HepG2 (cell line): ENCODE measurements around the gene RAB11FIP2. TPM values are rescaled to one million over a fixed set of nuclear protein-coding genes. Genes with fewer than 3 reads are reported as not detected.

ENCODE experiments used
- ATAC-seq: fragments of 200-7000 bp; cut with Tn5 transposase; 3 replicates; pipeline ENCODE4 v1.9.1; 2020; ENCODE audit warnings: mild to moderate bottlenecking, moderate library complexity
- BruUV-seq: library from RNA; stranded (reverse); fragments of 400-500 nt; replicated peaks from 2 replicates; lab custom pipeline; 2021; lab: Mats Ljungman, UMichigan
- CTCF ChIA-PET: fragments of 300-600 bp; formaldehyde crosslinking; extraction: SDS; loops from one replicate; lab custom pipeline; 2021; ENCODE audit warnings: low total read pairs, inconsistent platforms, low intra/inter-chr PET ratio; lab: Yijun Ruan, JAX
- POLR2A ChIA-PET: fragments of 350-600 bp; sonication (Branson Sonifier 250); formaldehyde crosslinking; loops from one replicate; lab custom pipeline; 2020; ENCODE audit warnings: antibody characterized with exemption, inconsistent platforms; lab: Yijun Ruan, JAX
- DNase-seq: peaks from one replicate; pipeline ENCODE4 v3.0.0-alpha.2; 2015; ENCODE audit warnings: low spot score
- FAIRE-seq: peaks from 3 replicates; lab custom pipeline; 2011; peaks lifted over from hg19 to GRCh38; lab: Jason Lieb, UNC
- H2AFZ ChIP-seq: one replicate; pipeline ENCODE4 v1.6.1; 2011; ENCODE audit warnings: low read length, inconsistent platforms
- H3K27ac ChIP-seq: fragments of 300-600 bp; 3 replicates; pipeline ENCODE4 v1.8.0; 2011; ENCODE audit warnings: mixed run types, mild to moderate bottlenecking, mixed read lengths, low read length, inconsistent platforms; ENCODE audit not compliant: insufficient read depth; ENCODE audit errors: extremely low read length
- H3K27me3 ChIP-seq, 2 experiments: fragments of 200-600 bp in 1 of 2; 2 replicates in 1 of 2; 3 replicates in 1 of 2; pipeline versions ENCODE4 v1.6.0 to v1.8.0; 2011; ENCODE audit warnings: low read length in 2 of 2, mild to moderate bottlenecking in 2 of 2, moderate library complexity in 2 of 2, inconsistent platforms in 1 of 2; ENCODE audit not compliant: insufficient read depth in 2 of 2, control insufficient read depth in 1 of 2
- H3K36me3 ChIP-seq, 2 experiments: fragments of 200-600 bp in 1 of 2; replicated peaks in 1 of 2; 2 replicates in 1 of 2; 3 replicates in 1 of 2; pipeline versions ENCODE4 v1.5.1 to v1.8.0; 2011; ENCODE audit warnings: low read length in 2 of 2, inconsistent platforms in 1 of 2; ENCODE audit not compliant: insufficient read depth in 2 of 2, control insufficient read depth in 1 of 2
- H3K4me1 ChIP-seq: 2 replicates; pipeline ENCODE4 v1.5.1; 2012; ENCODE audit warnings: low read length, inconsistent platforms; ENCODE audit not compliant: insufficient read depth
- H3K4me2 ChIP-seq: 2 replicates; pipeline ENCODE4 v1.6.0; 2011; ENCODE audit warnings: low read depth, low read length, inconsistent platforms
- H3K4me3 ChIP-seq, 3 experiments: fragments of 200-600 bp in 1 of 3; sonication (generic), shearing (Covaris generic) in 1 of 3; replicated peaks in 1 of 3; 2 replicates each; pipeline ENCODE4 v1.5.1; 2011 to 2016; ENCODE audit warnings: low read length in 3 of 3, inconsistent platforms in 2 of 3, low read depth in 2 of 3, mild to moderate bottlenecking in 2 of 3, control low read depth in 1 of 3, mixed read lengths in 1 of 3; ENCODE audit not compliant: insufficient read depth in 1 of 3
- H3K79me2 ChIP-seq: one replicate; pipeline ENCODE4 v1.6.1; 2011; ENCODE audit warnings: low read length, inconsistent platforms; ENCODE audit not compliant: insufficient read depth
- H3K9ac ChIP-seq: 2 replicates; pipeline ENCODE4 v1.6.0; 2011; ENCODE audit warnings: mild to moderate bottlenecking, low read depth, low read length, inconsistent platforms; ENCODE audit not compliant: insufficient read depth
- H3K9me3 ChIP-seq: 2 replicates; pipeline ENCODE4 v1.5.1; 2012; ENCODE audit warnings: mild to moderate bottlenecking, low read length
- H4K20me1 ChIP-seq: 2 replicates; pipeline ENCODE4 v1.6.0; 2011; ENCODE audit warnings: inconsistent platforms, mild to moderate bottlenecking, low read length, moderate library complexity; ENCODE audit not compliant: insufficient read depth
- CBX5 ChIP-seq: sonication (generic); formaldehyde crosslinking; IDR thresholded peaks from 2 replicates; pipeline ENCODE4 v1.4.0; 2020; ENCODE audit warnings: missing genetic modification reagents, borderline replicate concordance
- CCAR2 ChIP-seq: fragments of 200-400 bp; formaldehyde crosslinking; optimal IDR thresholded peaks from 2 replicates; pipeline ENCODE3; 2018; ENCODE audit warnings: low read depth, mild to moderate bottlenecking, low read length, moderate library complexity
- FOXA1 ChIP-seq, 2 experiments: fragments of 450-650 bp in 1 of 2; sonication (generic) in 1 of 2; formaldehyde crosslinking in 1 of 2; IDR thresholded peaks; 2 replicates each; pipeline versions ENCODE4 v1.4.0 to v1.6.1; 2016 to 2020; ENCODE audit warnings: missing genetic modification reagents in 1 of 2
- FOXK1 ChIP-seq: sonication (generic); formaldehyde crosslinking; IDR thresholded peaks from 2 replicates; pipeline ENCODE4 v1.4.0; 2020; ENCODE audit warnings: low read depth, missing genetic modification reagents, borderline replicate concordance
- KLF6 ChIP-seq: IDR thresholded peaks from 2 replicates; pipeline ENCODE4 v1.8.0; 2016; ENCODE audit warnings: missing biosample characterization, missing genetic modification reagents
- NKX3-1 ChIP-seq: sonication (generic); formaldehyde crosslinking; IDR thresholded peaks from 2 replicates; pipeline ENCODE4 v1.5.0; 2020; ENCODE audit warnings: missing genetic modification reagents
- NR2F1 ChIP-seq, 2 experiments: fragments of 450-650 bp in 1 of 2; formaldehyde crosslinking in 1 of 2; IDR thresholded peaks; 2 replicates each; pipeline versions ENCODE4 v1.5.0 to v1.6.1; 2016 to 2020; ENCODE audit warnings: mild to moderate bottlenecking in 1 of 2, missing compliant biosample characterization in 1 of 2, missing genetic modification reagents in 1 of 2, moderate library complexity in 1 of 2
- NR2F2 ChIP-seq: IDR thresholded peaks from 2 replicates; pipeline ENCODE4 v1.6.1; 2012; ENCODE audit warnings: low read depth, inconsistent platforms, borderline replicate concordance
- RBM39 ChIP-seq: fragments of 200-400 bp; formaldehyde crosslinking; IDR thresholded peaks from one replicate; pipeline ENCODE4 v1.6.1; 2018; ENCODE audit warnings: antibody characterized with exemption, mild to moderate bottlenecking, low read depth, low read length; ENCODE audit not compliant: poor library complexity, severe bottlenecking
- RFX1 ChIP-seq: fragments of 450-650 bp; IDR thresholded peaks from 2 replicates; pipeline ENCODE4 v1.6.1; 2017
- SPEN ChIP-seq: sonication (generic); formaldehyde crosslinking; IDR thresholded peaks from 2 replicates; pipeline ENCODE4 v1.5.1; 2020; ENCODE audit warnings: low read depth, mild to moderate bottlenecking, missing genetic modification reagents
- THAP8 ChIP-seq: sonication (generic); formaldehyde crosslinking; IDR thresholded peaks from 2 replicates; pipeline ENCODE4 v1.5.1; 2020; ENCODE audit warnings: missing genetic modification reagents, mild to moderate bottlenecking, borderline replicate concordance
- YEATS2 ChIP-seq: sonication (generic); formaldehyde crosslinking; IDR thresholded peaks from 2 replicates; pipeline ENCODE4 v1.4.0; 2020; ENCODE audit warnings: missing genetic modification reagents, borderline replicate concordance
- YY1 ChIP-seq: IDR thresholded peaks from 2 replicates; pipeline ENCODE4 v1.6.1; 2011; ENCODE audit warnings: low read length, low read depth, moderate library complexity, mild to moderate bottlenecking; ENCODE audit not compliant: insufficient read depth, insufficient replicate concordance
- ZEB1 ChIP-seq: IDR thresholded peaks from 2 replicates; pipeline ENCODE4 v1.6.1; 2012; ENCODE audit warnings: mild to moderate bottlenecking, low read depth, inconsistent platforms; ENCODE audit not compliant: insufficient replicate concordance
- ZNF292 ChIP-seq: sonication (generic); formaldehyde crosslinking; IDR thresholded peaks from 2 replicates; pipeline ENCODE4 v1.8.1; 2022; ENCODE audit warnings: mild to moderate bottlenecking, low read depth, missing genetic modification reagents, borderline replicate concordance
- ZNF468 ChIP-seq: sonication (generic); formaldehyde crosslinking; IDR thresholded peaks from 2 replicates; pipeline ENCODE4 v1.8.0; 2022; ENCODE audit warnings: mild to moderate bottlenecking, moderate library complexity, missing genetic modification reagents
- ZNF501 ChIP-seq: sonication (generic); formaldehyde crosslinking; IDR thresholded peaks from 2 replicates; pipeline ENCODE4 v1.5.1; 2020; ENCODE audit warnings: mild to moderate bottlenecking, moderate library complexity, missing genetic modification reagents
- WGBS: methylation state at CpG from one replicate; pipeline ENCODE4 v1.1.6; 2017; ENCODE audit warnings: low lambda C conversion rate; 5-methylcytosine and 5-hydroxymethylcytosine counted together
- in situ Hi-C: cut with HindIII; loops from 2 replicates; pipeline ENCODE4 v1.10.0; 2017; ENCODE audit warnings: low pct_unique_long_range_greater_than_20kb; ENCODE audit not compliant: extremely low pct_ligation_motif_present
- intact Hi-C: fragments of 100-400 bp; cut with micrococcal nuclease; formaldehyde crosslinking; loops from one replicate; pipeline ENCODE4 v1.10.0; 2022; ENCODE audit not compliant: unreplicated experiment
- polyA plus RNA-seq, 8 experiments: library from polyadenylated mRNA; depleted of rRNA in 3 of 8; stranded (reverse) in 7 of 8; unstranded in 1 of 8; fragments of >200 nt; fragmentation: Illumina TruSeq in 4 of 8; extraction: Trizol in 4 of 8; gene quantifications; 2 replicates each; pipeline versions ENCODE4 v1.2.1 to v1.2.3, GENCODE V29; 2011 to 2016; ENCODE audit warnings: low read depth in 4 of 8, missing spikeins in 1 of 8, mixed read lengths in 1 of 8; ENCODE audit not compliant: insufficient read depth in 1 of 8
- total RNA-seq, 5 experiments: library from RNA; depleted of rRNA; stranded (reverse); fragments of >200 nt; fragmentation: Illumina TruSeq; extraction: Trizol; gene quantifications; 2 replicates each; pipeline ENCODE4 v1.2.3, GENCODE V29; 2016; ENCODE audit warnings: low read depth in 1 of 5

The RAB11FIP2 gene
- total and polyA plus RNA-seq, 2 of the 13 experiments (the other 11 are each of a cell fraction or from before 2014, with no cell fraction given): 4.7 to 13.0 TPM

DNA sequence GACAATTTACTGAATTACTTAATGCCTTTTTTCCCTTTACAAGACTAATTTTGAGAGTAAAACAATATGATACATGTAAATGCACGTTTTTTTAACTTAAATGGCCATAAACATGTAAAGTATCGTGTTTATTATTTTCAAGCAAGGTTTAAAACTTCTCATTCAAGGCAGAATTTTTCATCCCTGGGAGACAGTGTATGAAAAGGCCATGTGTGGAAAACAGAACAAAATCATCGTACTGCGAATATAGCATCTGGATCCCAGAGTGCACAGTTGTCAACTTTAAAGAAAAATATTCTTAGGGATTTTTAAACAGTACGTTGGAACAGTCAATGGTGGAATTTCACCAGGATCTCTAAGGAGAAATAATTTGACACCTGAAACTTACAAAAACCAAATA, 1.1 kb upstream of the RAB11FIP2 start:
- intact Hi-C loops: no loop called here
- no TSS peak for BruUV-seq
- no peaks in the 10 kb centered on the region for H3K36me3 ChIP-seq
- ChIA-PET CTCF (no interaction called here), POLR2A (no interaction called here)
- FAIRE-seq: no peak
- H4K20me1 ChIP-seq: no peaks in the 10 kb centered on the region
- H3K4me3 ChIP-seq: no peak overlapping the region
- H3K9me3 ChIP-seq: no peaks in the 10 kb centered on the region
- H3K4me1 ChIP-seq: peaks cover 19% of the 10 kb centered on the region
- in situ Hi-C loops: no loop called here
- DNase-seq: no peak
- peak overlapping the region; percentile 77 for H2AFZ ChIP-seq
- no peak for ATAC-seq
- 84% methylated on average over 5 of the region's 5 CpGs for WGBS
- peak overlapping the region; percentile 71 for H3K4me2 ChIP-seq
- peaks cover 21% of the 10 kb centered on the region for H3K79me2 ChIP-seq
- H3K27ac ChIP-seq: no peak overlapping the region
- no peak overlapping the region for H3K9ac ChIP-seq
- no peak for TF ChIP-seq SPEN (CRISPR knock-in tag)
- no peaks in the 10 kb centered on the region; a peak in 1 of 5 replicates for H3K27me3 ChIP-seq

- FAIRE-seq (no peak), DNase-seq (no peak), ATAC-seq (peak; percentile 63)
- POLR2A ChIA-PET: no interaction called here
- H2AFZ ChIP-seq: peak overlapping the region; percentile 86
- H3K79me2 ChIP-seq: peaks cover 25% of the 10 kb centered on the region
- no peaks in the 10 kb centered on the region for H3K9me3 ChIP-seq
- peak overlapping the region; percentile 80 for H3K9ac ChIP-seq
- WGBS: 46% methylated on average over 17 of the region's 22 CpGs
- no peaks in the 10 kb centered on the region; a peak in 1 of 5 replicates for H3K27me3 ChIP-seq
- intact Hi-C loops: no loop called here
- CTCF ChIA-PET: no interaction called here
- H3K36me3 ChIP-seq: no peaks in the 10 kb centered on the region
- H3K27ac ChIP-seq: peak overlapping the region; percentile 74
- peak overlapping the region; percentile 71 for H3K4me2 ChIP-seq
- no peaks in the 10 kb centered on the region for H4K20me1 ChIP-seq
- TSS peak; percentile 69 for BruUV-seq
- H3K4me3 ChIP-seq: peak overlapping the region; percentile 73 to 81 (median 79)
- in situ Hi-C loops: no loop called here
- H3K4me1 ChIP-seq: peaks cover 23% of the 10 kb centered on the region
- 0 out of 2 replicates have a peak, but pooled peaks have one; percentile 11 for TF ChIP-seq YEATS2 (CRISPR knock-in tag)
- TF ChIP-seq KLF6 (CRISPR knock-in tag): peak; percentile 2; the same call in 1 of the 2 replicates
- TF ChIP-seq CCAR2: no peak
- 0 out of 4 replicates have a peak, but pooled peaks of 1 of the 2 experiments have one; percentile 6 for TF ChIP-seq NR2F1 (CRISPR knock-in tag; IDR thresholded peaks at IDR 0.05)
- no peak for TF ChIP-seq ZEB1
- TF ChIP-seq YY1: no peak
- no peak for TF ChIP-seq FOXA1 (IDR thresholded peaks at IDR 0.05)
- no peak for TF ChIP-seq FOXA1 (CRISPR knock-in tag; IDR thresholded peaks at IDR 0.05)
- TF ChIP-seq NKX3-1: no peak
- 0 out of 2 replicates have a peak, but pooled peaks have one; percentile 7 for TF ChIP-seq FOXK1 (CRISPR knock-in tag)
- TF ChIP-seq ZNF501 (CRISPR knock-in tag): 0 out of 2 replicates have a peak, but pooled peaks have one; percentile 20
- TF ChIP-seq THAP8 (CRISPR knock-in tag): peak; percentile 25; the same call in 1 of the 2 replicates
- TF ChIP-seq RFX1: peak; percentile 1; the same call in 1 of the 2 replicates
- no peak for TF ChIP-seq NR2F2
- no peak for TF ChIP-seq RBM39
- TF ChIP-seq ZNF468 (CRISPR knock-in tag): no peak
- TF ChIP-seq ZNF292 (CRISPR knock-in tag): 0 out of 2 replicates have a peak, but pooled peaks have one; percentile 10
- 0 out of 2 replicates have a peak, but pooled peaks have one; percentile 4 for TF ChIP-seq CBX5 (CRISPR knock-in tag)
These were observed 497 bp upstream of the RAB11FIP2 start for GRCh38 chr10:118047157-118047719.
